OCI-LY7 (cell line): ENCODE measurements around the gene TMEM238.

Experiments
- EZH2phosphoT487 ChIP-seq: fragments of 200-600 bp; sonication (generic); IDR thresholded peaks from 2 replicates; pipeline ENCODE4 v1.6.1; 2018; ENCODE audit warnings: low read depth, borderline replicate concordance, mild to moderate bottlenecking, mixed run types, antibody characterized with exemption, low read length, moderate library complexity, mixed read lengths
- TF ChIP-seq, protein P1 (sequence below): fragments of 200-600 bp; sonication (generic); conservative IDR thresholded peaks from 2 replicates; pipeline ENCODE4 v1.5.1; 2014; ENCODE audit warnings: mild to moderate bottlenecking, antibody characterized with exemption, low read length, moderate library complexity, mixed read lengths

DNA sequence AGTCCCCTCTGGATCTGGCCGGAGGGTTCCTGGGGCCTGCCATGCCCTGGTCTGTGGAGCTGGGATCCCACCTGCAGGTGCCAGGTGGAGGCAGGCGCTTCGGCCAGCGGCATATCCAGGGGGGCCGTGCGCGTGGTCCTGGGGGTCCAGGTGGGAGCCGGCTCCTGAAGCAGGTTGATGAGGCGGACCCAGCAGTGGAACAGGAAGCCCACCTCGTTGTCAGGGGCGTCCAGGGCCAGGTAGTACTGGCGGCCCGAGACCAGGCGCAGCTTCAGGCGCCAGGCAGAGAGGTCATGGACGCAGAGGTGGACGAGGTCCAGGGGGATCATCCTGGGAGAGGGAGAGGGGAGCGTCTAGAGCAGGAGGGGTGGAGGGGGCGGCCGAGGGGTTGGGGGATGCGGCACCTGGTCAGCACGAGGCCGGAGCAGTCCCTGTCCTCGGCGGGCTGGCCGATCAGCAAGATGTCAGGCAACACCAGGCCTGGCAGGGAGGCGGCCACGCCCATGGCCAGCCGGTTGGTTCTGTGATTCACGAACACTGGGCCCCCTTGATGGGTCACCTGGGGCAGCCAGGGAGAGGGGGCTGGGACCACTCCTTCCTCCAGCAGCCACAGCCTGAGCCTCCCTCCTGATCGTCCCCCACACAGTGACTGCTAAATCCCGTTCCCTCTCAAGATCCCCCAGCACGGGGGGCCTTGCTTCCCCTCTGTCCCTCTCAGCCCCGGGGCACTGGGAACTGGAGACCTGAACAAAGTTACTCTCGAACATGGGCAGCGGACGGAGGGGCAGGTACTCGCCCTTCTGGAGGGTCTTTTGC is 21.7 kb downstream of the TMEM238 start:
- TF ChIP-seq, protein P1, sequence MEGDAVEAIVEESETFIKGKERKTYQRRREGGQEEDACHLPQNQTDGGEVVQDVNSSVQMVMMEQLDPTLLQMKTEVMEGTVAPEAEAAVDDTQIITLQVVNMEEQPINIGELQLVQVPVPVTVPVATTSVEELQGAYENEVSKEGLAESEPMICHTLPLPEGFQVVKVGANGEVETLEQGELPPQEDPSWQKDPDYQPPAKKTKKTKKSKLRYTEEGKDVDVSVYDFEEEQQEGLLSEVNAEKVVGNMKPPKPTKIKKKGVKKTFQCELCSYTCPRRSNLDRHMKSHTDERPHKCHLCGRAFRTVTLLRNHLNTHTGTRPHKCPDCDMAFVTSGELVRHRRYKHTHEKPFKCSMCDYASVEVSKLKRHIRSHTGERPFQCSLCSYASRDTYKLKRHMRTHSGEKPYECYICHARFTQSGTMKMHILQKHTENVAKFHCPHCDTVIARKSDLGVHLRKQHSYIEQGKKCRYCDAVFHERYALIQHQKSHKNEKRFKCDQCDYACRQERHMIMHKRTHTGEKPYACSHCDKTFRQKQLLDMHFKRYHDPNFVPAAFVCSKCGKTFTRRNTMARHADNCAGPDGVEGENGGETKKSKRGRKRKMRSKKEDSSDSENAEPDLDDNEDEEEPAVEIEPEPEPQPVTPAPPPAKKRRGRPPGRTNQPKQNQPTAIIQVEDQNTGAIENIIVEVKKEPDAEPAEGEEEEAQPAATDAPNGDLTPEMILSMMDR: no peak
- TF ChIP-seq EZH2phosphoT487: no peak
